Trophoblast cell (in vitro differentiated cells and primary cell): ENCODE results near the gene SPATA6L.
"Not testable (repeated sequence)": the region's sequence is repeated elsewhere in the genome, so short reads cannot be mapped to it uniquely, and the experiment has no call there.

Experiments used
- DNase-seq, 2 donors: peaks; one replicate each; pipeline ENCODE4 v3.0.0-alpha.2; 2016
- H2AFZ ChIP-seq: 2 replicates; pipeline ENCODE4 v1.6.1; 2013; ENCODE audit warnings: low read length, moderate library complexity, mild to moderate bottlenecking; ENCODE audit not compliant: insufficient read depth, poor library complexity
- H2AK5ac ChIP-seq: 2 replicates; pipeline ENCODE4 v1.6.1; 2013; ENCODE audit warnings: mild to moderate bottlenecking, low read length
- H2BK120ac ChIP-seq: 2 replicates; pipeline ENCODE4 v1.6.1; 2013; ENCODE audit warnings: low read length, mild to moderate bottlenecking, moderate library complexity; ENCODE audit not compliant: insufficient read depth, poor library complexity
- H2BK12ac ChIP-seq: 2 replicates; pipeline ENCODE4 v1.6.1; 2013; ENCODE audit warnings: mild to moderate bottlenecking, low read length, moderate library complexity
- H2BK5ac ChIP-seq: 2 replicates; pipeline ENCODE4 v1.6.1; 2013; ENCODE audit warnings: low read length, low read depth, moderate library complexity, mild to moderate bottlenecking; ENCODE audit not compliant: poor library complexity
- H3K14ac ChIP-seq: 2 replicates; pipeline ENCODE4 v1.6.1; 2013; ENCODE audit warnings: mild to moderate bottlenecking, low read length
- H3K18ac ChIP-seq: 2 replicates; pipeline ENCODE4 v1.6.1; 2013; ENCODE audit warnings: mild to moderate bottlenecking, low read length
- H3K23ac ChIP-seq: 2 replicates; pipeline ENCODE4 v1.6.1; 2013; ENCODE audit warnings: low read length
- H3K27ac ChIP-seq: 2 replicates; pipeline ENCODE4 v1.5.1; 2013; ENCODE audit warnings: low read depth, mild to moderate bottlenecking, inconsistent platforms, low read length, moderate library complexity
- H3K27me3 ChIP-seq: 2 replicates; pipeline ENCODE4 v1.6.1; 2013; ENCODE audit warnings: inconsistent platforms, mild to moderate bottlenecking, low read length, moderate library complexity; ENCODE audit not compliant: insufficient read depth
- H3K36me3 ChIP-seq, 2 experiments: 1 replicate in 1 of 2; 2 replicates in 1 of 2; pipeline ENCODE4 v1.6.1; 2013; ENCODE audit warnings: low read length in 2 of 2, mild to moderate bottlenecking in 2 of 2, moderate library complexity in 1 of 2; ENCODE audit not compliant: insufficient read depth in 2 of 2, control insufficient read depth in 1 of 2
- H3K4ac ChIP-seq: 2 replicates; pipeline ENCODE4 v1.6.1; 2013; ENCODE audit warnings: low read depth, mild to moderate bottlenecking, low read length, moderate library complexity
- H3K4me1 ChIP-seq, 2 experiments: 1 replicate in 1 of 2; 2 replicates in 1 of 2; pipeline ENCODE4 v1.6.1; 2013; ENCODE audit warnings: low read length in 2 of 2, mild to moderate bottlenecking in 2 of 2, moderate library complexity in 1 of 2; ENCODE audit not compliant: insufficient read depth in 2 of 2, control insufficient read depth in 1 of 2
- H3K4me2 ChIP-seq: 2 replicates; pipeline ENCODE4 v1.6.1; 2013; ENCODE audit warnings: inconsistent platforms, mild to moderate bottlenecking, low read length, moderate library complexity
- H3K4me3 ChIP-seq: 2 replicates; pipeline ENCODE4 v1.5.1; 2013; ENCODE audit warnings: mild to moderate bottlenecking, low read depth, low read length, inconsistent platforms
- H3K79me1 ChIP-seq: one replicate; pipeline ENCODE4 v1.6.1; 2013; ENCODE audit warnings: low read length
- H3K79me2 ChIP-seq: 2 replicates; pipeline ENCODE4 v1.6.1; 2013; ENCODE audit warnings: low read length, mild to moderate bottlenecking; ENCODE audit not compliant: control insufficient read depth, insufficient read depth, poor library complexity
- H3K9ac ChIP-seq: 2 replicates; pipeline ENCODE4 v1.6.1; 2013; ENCODE audit warnings: mild to moderate bottlenecking, low read length
- H3K9me3 ChIP-seq: 2 replicates; pipeline ENCODE4 v1.6.1; 2013; ENCODE audit warnings: low read depth, mild to moderate bottlenecking, control low read depth, inconsistent platforms, low read length; ENCODE audit not compliant: insufficient read depth
- H4K12ac ChIP-seq: 2 replicates; pipeline ENCODE4 v1.6.1; 2013; ENCODE audit warnings: low read depth, mild to moderate bottlenecking, low read length, moderate library complexity
- H4K8ac ChIP-seq: 2 replicates; pipeline ENCODE4 v1.6.1; 2013; ENCODE audit warnings: low read depth, mild to moderate bottlenecking, low read length, moderate library complexity
- H4K91ac ChIP-seq: one replicate; pipeline ENCODE4 v1.6.1; 2013; ENCODE audit warnings: low read depth, mild to moderate bottlenecking, low read length, moderate library complexity
- WGBS: extraction: QIAGEN DNeasy Blood & Tissue Kit; methylation state at CpG from one replicate; pipeline ENCODE4 v1.1.7; 2013; ENCODE audit warnings: missing lambda C conversion rate; ENCODE audit not compliant: insufficient read length, insufficient coverage; ENCODE audit errors: extremely low coverage; 5-methylcytosine and 5-hydroxymethylcytosine counted together

The SPATA6L gene

DNA sequence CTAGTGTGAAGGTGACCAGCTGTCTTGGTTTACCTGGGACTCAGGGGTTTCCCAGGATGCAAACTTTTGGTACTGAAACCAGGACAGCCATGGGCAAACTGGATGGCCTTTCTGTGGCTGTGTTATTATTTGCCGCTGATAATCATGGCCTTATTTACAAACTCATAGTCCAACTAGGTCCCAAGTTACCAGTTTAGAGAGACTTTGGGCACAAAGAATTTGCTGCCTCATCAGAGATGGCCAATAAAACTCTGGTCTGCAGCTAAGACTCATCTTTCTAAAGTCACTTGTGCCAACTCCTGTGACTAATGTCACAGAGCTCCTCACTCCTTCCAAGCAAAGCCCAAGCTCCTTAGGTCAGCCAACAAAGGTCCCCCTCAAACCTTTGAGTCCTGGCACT lies 51.7 kb downstream of the SPATA6L start:
- Histone ChIP-seq H3K27me3 (no peaks in the 10 kb centered on the region), H2AFZ (no peak overlapping the region), H3K23ac (no peak overlapping the region), H3K4me1 (peaks cover 0 to 2% of the 10 kb centered on the region in 2 experiments), H3K27ac (no peak overlapping the region), H2AK5ac (no peak overlapping the region), H3K4me3 (no peak overlapping the region), H3K79me1 (no peaks in the 10 kb centered on the region), H2BK5ac (no peak overlapping the region), H3K14ac (no peak overlapping the region), H2BK12ac (no peak overlapping the region), H2BK120ac (no peak overlapping the region), H4K12ac (no peak overlapping the region), H3K4me2 (no peak overlapping the region), H4K91ac (no peak overlapping the region), H3K79me2 (no peaks in the 10 kb centered on the region), H3K18ac (no peak overlapping the region), H3K9me3 (no peaks in the 10 kb centered on the region), H4K8ac (no peak overlapping the region), H3K36me3 (no peaks in the 10 kb centered on the region), H3K9ac (no peak overlapping the region), H3K4ac (no peak overlapping the region)
- WGBS = no CpG with 5 or more reads among the region's 1 CpG
- no peak for DNase-seq

DNA sequence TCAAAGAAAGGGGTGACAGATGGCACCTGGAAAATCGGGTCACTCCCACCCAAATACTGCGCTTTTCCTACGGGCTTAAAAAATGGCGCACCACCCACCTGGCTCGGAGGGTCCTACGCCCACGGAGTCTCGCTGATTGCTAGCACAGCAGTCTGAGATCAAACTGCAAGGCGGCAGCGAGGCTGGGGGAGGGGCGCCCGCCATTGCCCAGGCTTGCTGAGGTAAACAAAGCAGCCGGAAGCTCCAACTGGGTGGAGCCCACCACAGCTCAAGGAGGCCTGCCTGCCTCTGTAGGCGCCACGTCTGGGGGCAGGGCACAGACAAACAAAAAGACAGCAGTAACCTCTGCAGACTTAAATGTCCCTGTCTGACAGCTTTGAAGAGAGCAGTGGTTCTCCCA lies 60.2 kb downstream of the SPATA6L start:
- H4K8ac ChIP-seq, H3K27ac ChIP-seq, H3K27me3 ChIP-seq, H3K9me3 ChIP-seq, H2BK5ac ChIP-seq, H2AFZ ChIP-seq, H3K4me2 ChIP-seq, H4K12ac ChIP-seq, H4K91ac ChIP-seq, H3K18ac ChIP-seq, H3K4ac ChIP-seq, H3K79me2 ChIP-seq, H3K9ac ChIP-seq, H2AK5ac ChIP-seq, H3K4me3 ChIP-seq, H3K79me1 ChIP-seq, H3K36me3 ChIP-seq, DNase-seq, H3K4me1 ChIP-seq, H3K23ac ChIP-seq, H2BK12ac ChIP-seq, H2BK120ac ChIP-seq, H3K14ac ChIP-seq: not testable (repeated sequence)
- WGBS = no CpG with 5 or more reads among the region's 15 CpGs

DNA sequence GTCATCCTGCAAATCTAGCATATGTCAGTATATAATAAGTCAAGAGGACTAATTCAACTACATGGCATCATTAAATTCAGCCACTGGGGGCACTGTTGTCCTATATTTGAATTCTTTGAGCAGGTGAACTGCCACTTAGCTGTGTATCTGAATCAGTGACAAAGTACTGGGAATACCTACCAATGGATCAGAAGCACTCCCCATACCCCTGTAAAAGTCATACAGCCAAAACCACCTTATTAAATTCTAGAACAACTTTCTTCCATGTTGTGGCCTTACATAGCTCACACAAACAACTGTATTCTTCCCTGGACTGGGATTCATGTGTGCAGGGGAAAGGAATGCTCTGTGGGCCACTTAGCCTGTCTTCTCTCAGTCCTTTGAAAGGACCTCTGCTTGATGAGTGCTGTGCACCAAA lies 61.6 kb downstream of the SPATA6L start:
- Histone ChIP-seq H3K14ac (no peak overlapping the region), H3K9ac (no peak overlapping the region), H3K4me3 (no peak overlapping the region), H3K9me3 (no peaks in the 10 kb centered on the region), H2BK5ac (no peak overlapping the region), H2AFZ (no peak overlapping the region), H3K18ac (no peak overlapping the region), H4K8ac (no peak overlapping the region), H3K4ac (no peak overlapping the region), H2BK12ac (no peak overlapping the region), H2BK120ac (no peak overlapping the region), H2AK5ac (no peak overlapping the region), H4K91ac (no peak overlapping the region), H3K4me1 (no peaks in the 10 kb centered on the region), H4K12ac (no peak overlapping the region), H3K27me3 (no peaks in the 10 kb centered on the region), H3K23ac (no peak overlapping the region), H3K4me2 (no peak overlapping the region), H3K79me1 (no peaks in the 10 kb centered on the region), H3K79me2 (no peaks in the 10 kb centered on the region), H3K27ac (no peak overlapping the region), H3K36me3 (no peaks in the 10 kb centered on the region)
- DNase-seq = peak; percentile 90 to 97

- no peaks in the 10 kb centered on the region for H3K36me3 ChIP-seq
- H3K27ac ChIP-seq = no peak overlapping the region
- no peak overlapping the region for H3K9ac ChIP-seq
- H4K12ac ChIP-seq = no peak overlapping the region
- no CpG with 5 or more reads among the region's 5 CpGs for WGBS
- H3K18ac ChIP-seq = no peak overlapping the region
- no peaks in the 10 kb centered on the region for H3K27me3 ChIP-seq
- H2BK12ac ChIP-seq = no peak overlapping the region
- no peak overlapping the region for H4K8ac ChIP-seq
- no peak overlapping the region for H2AK5ac ChIP-seq
- H2BK5ac ChIP-seq = no peak overlapping the region
- H3K23ac ChIP-seq = no peak overlapping the region
- no peak overlapping the region for H2AFZ ChIP-seq
- DNase-seq = no peak
- no peak overlapping the region for H4K91ac ChIP-seq
- no peaks in the 10 kb centered on the region for H3K9me3 ChIP-seq
- H3K4me2 ChIP-seq = no peak overlapping the region
- no peaks in the 10 kb centered on the region for H3K79me2 ChIP-seq
- H3K4ac ChIP-seq = no peak overlapping the region
- no peak overlapping the region for H2BK120ac ChIP-seq
- H3K4me1 ChIP-seq = no peaks in the 10 kb centered on the region
- H3K14ac ChIP-seq = no peak overlapping the region
- no peak overlapping the region for H3K4me3 ChIP-seq
- H3K79me1 ChIP-seq = no peaks in the 10 kb centered on the region
These were observed 62.5 kb downstream of the SPATA6L start for GRCh38 chr9:4603830-4604229.
